Mucosa of descending colon (tissue), 3 donors: Measurements from ENCODE around the gene BSPRY. TPM values are rescaled to one million over a fixed set of nuclear protein-coding genes. Genes with fewer than 3 reads are reported as not detected.
"Not testable (repeated sequence)": the region's sequence is repeated elsewhere in the genome, so short reads cannot be mapped to it uniquely, and the experiment has no call there.

ENCODE experiments used
- ATAC-seq: fragments of 200-7000 bp; cut with Tn5 transposase; one replicate; pipeline ENCODE4 v1.9.1; 2020; ENCODE audit warnings: mild to moderate bottlenecking, moderate library complexity
- DNase-seq, 3 donors: peaks; one replicate each; pipeline ENCODE4 v3.0.0-alpha.2; 2020
- H3K36me3 ChIP-seq: fragments of 200-600 bp; one replicate; pipeline ENCODE4 v1.8.0; 2021; ENCODE audit warnings: low read depth, mild to moderate bottlenecking
- H3K4me1 ChIP-seq: fragments of 200-600 bp; one replicate; pipeline ENCODE4 v1.8.0; 2021; ENCODE audit warnings: low read depth, mild to moderate bottlenecking
- H3K4me3 ChIP-seq: fragments of 200-600 bp; one replicate; pipeline ENCODE4 v1.8.0; 2021; ENCODE audit warnings: mild to moderate bottlenecking
- H3K9me3 ChIP-seq: fragments of 200-600 bp; one replicate; pipeline ENCODE4 v1.8.0; 2021; ENCODE audit warnings: mild to moderate bottlenecking
- CTCF ChIP-seq: fragments of 200-600 bp; IDR thresholded peaks from one replicate; pipeline ENCODE4 v1.8.0; 2022; ENCODE audit warnings: antibody characterized with exemption, mild to moderate bottlenecking
- intact Hi-C, 2 donors: fragments of 100-400 bp; cut with DNase I in 1 of 2; cut with micrococcal nuclease in 1 of 2; formaldehyde crosslinking; loops; one replicate each; pipeline versions ENCODE4 v1.11.0 to v1.11.1; 2022; cut with DNase I, micrococcal nuclease
- total RNA-seq, 3 donors: library from RNA; stranded (reverse); fragmentation: NEBNext Ultra II Directional in 2 of 3; extraction: Animal tissue kit (Norgen Biotek cat#: 25700) in 2 of 3; gene quantifications; one replicate each; pipeline versions ENCODE4 v1.2.1 to v1.2.4, GENCODE V29; 2021 to 2023
- donor health status: DM: no; HTN: no; CAD: no; lungs with moderate emphysema.
- donor health status: DM: no; HTN: no; CAD: no.
- donor health status: DM: no; HTN: yes; CAD: no.

BSPRY gene
- total RNA-seq, 3 donors from 2014 or later: 7.4 to 45.0 (median 26.7) TPM

- TF ChIP-seq CTCF: no peak
- peak in 1 of 3 donors; percentile 68 for DNase-seq
- no peaks in the 10 kb centered on the region for H3K9me3 ChIP-seq
- no peaks in the 10 kb centered on the region for H3K36me3 ChIP-seq
- intact Hi-C loops: no loop called here
- no peak overlapping the region for H3K4me3 ChIP-seq
- peak; percentile 39 for ATAC-seq
- H3K4me1 ChIP-seq: peaks cover 26% of the 10 kb centered on the region
Observed at GRCh38 chr9:113380869-113381378, 31.6 kb downstream of the BSPRY start.

GRCh38 chr9:113381441-113381840 is 32.1 kb downstream of the BSPRY start:
- H3K4me3 ChIP-seq, H3K36me3 ChIP-seq, intact Hi-C loops, H3K9me3 ChIP-seq, ATAC-seq, DNase-seq: not testable (repeated sequence)
- peaks cover 27% of the 10 kb centered on the region for H3K4me1 ChIP-seq

GRCh38 chr9:113381909-113382411 is 32.6 kb downstream of the BSPRY start:
- DNase-seq: peak in 1 of 3 donors; percentile 89
- Histone ChIP-seq H3K4me3 (no peak overlapping the region), H3K4me1 (peaks cover 30% of the 10 kb centered on the region), H3K36me3 (no peaks in the 10 kb centered on the region), H3K9me3 (no peaks in the 10 kb centered on the region)
- peak; percentile 86 for ATAC-seq
- intact Hi-C loops: no loop called here
- TF ChIP-seq CTCF: no peak

GRCh38 chr9:113386571-113387393 is 37.4 kb downstream of the BSPRY start:
- DNase-seq (peak; percentile 26 to 42 (median 41)), ATAC-seq (peak; percentile 27)
- H3K36me3 ChIP-seq: peaks cover 7% of the 10 kb centered on the region
- no peak overlapping the region for H3K4me3 ChIP-seq
- H3K9me3 ChIP-seq: no peaks in the 10 kb centered on the region
- TF ChIP-seq CTCF: no peak
- intact Hi-C loops: no loop called here
- peaks cover 38% of the 10 kb centered on the region for H3K4me1 ChIP-seq

- TF ChIP-seq CTCF: no peak
- Histone ChIP-seq H3K9me3 (no peaks in the 10 kb centered on the region), H3K36me3 (peaks cover 7% of the 10 kb centered on the region), H3K4me1 (peaks cover 30% of the 10 kb centered on the region), H3K4me3 (no peak overlapping the region)
- intact Hi-C loops: no loop called here
- ATAC-seq: peak; percentile 86
- peak; percentile 64 to 75 (median 67) for DNase-seq
Observed at GRCh38 chr9:113387560-113388230, 38.4 kb downstream of the BSPRY start.

- TF ChIP-seq CTCF: no peak
- ATAC-seq (peak; percentile 64), DNase-seq (peak; percentile 60 to 69 (median 68))
- Histone ChIP-seq H3K4me1 (peaks cover 27% of the 10 kb centered on the region), H3K4me3 (no peak overlapping the region), H3K9me3 (no peaks in the 10 kb centered on the region), H3K36me3 (peaks cover 7% of the 10 kb centered on the region)
- intact Hi-C loops: no loop called here
Observed at GRCh38 chr9:113388833-113389232, 39.5 kb downstream of the BSPRY start.
